H1 (cell line): ENCODE results near the gene HMCN1. TPM values are rescaled to one million over a fixed set of nuclear protein-coding genes. Genes with fewer than 3 reads are reported as not detected.

Source experiments
- CTCF ChIA-PET: fragments of 300-600 bp; sonication (Branson Sonifier 250); formaldehyde crosslinking; loops from one replicate; lab custom pipeline; 2021; ENCODE audit not compliant: partially characterized antibody; lab: Charles Lee
- POLR2A ChIA-PET: fragments of 300-600 bp; sonication (Branson Sonifier 250); formaldehyde crosslinking; loops from one replicate; lab custom pipeline; 2021; ENCODE audit warnings: inconsistent platforms; ENCODE audit not compliant: partially characterized antibody; lab: Charles Lee
- DNase-seq, 2 experiments: peaks; one replicate each; pipeline versions ENCODE4 v3.0.0 to v3.0.0-alpha.2; 2010 to 2022; ENCODE audit warnings: low spot score in 2 of 2, low read depth in 1 of 2, mixed read lengths in 1 of 2
- FAIRE-seq: peaks from 2 replicates; lab custom pipeline; 2011; peaks lifted over from hg19 to GRCh38; lab: Jason Lieb, UNC
- H2AFZ ChIP-seq: 2 replicates; pipeline ENCODE4 v1.8.1; 2012; ENCODE audit warnings: low read length, inconsistent platforms
- H2AK5ac ChIP-seq: 2 replicates; pipeline ENCODE4 v1.6.1; 2013; ENCODE audit warnings: low read depth, low read length
- H2BK120ac ChIP-seq: replicated peaks from 2 replicates; pipeline ENCODE3; 2013; ENCODE audit warnings: low read depth, low read length, inconsistent platforms
- H2BK12ac ChIP-seq: 2 replicates; pipeline ENCODE4 v1.6.1; 2013; ENCODE audit warnings: low read depth, low read length
- H2BK15ac ChIP-seq: 2 replicates; pipeline ENCODE4 v1.6.1; 2013; ENCODE audit warnings: low read length
- H2BK20ac ChIP-seq: 2 replicates; pipeline ENCODE4 v1.6.1; 2013; ENCODE audit warnings: low read length
- H2BK5ac ChIP-seq: 2 replicates; pipeline ENCODE4 v1.6.1; 2013; ENCODE audit warnings: low read depth, low read length
- H3K14ac ChIP-seq: 2 replicates; pipeline ENCODE4 v1.6.1; 2013; ENCODE audit warnings: inconsistent platforms; ENCODE audit not compliant: insufficient read length
- H3K18ac ChIP-seq: 2 replicates; pipeline ENCODE4 v1.6.1; 2013; ENCODE audit warnings: low read length; ENCODE audit errors: extremely low read depth
- H3K23ac ChIP-seq: 2 replicates; pipeline ENCODE4 v1.6.1; 2013; ENCODE audit warnings: inconsistent platforms; ENCODE audit not compliant: insufficient read length
- H3K23me2 ChIP-seq: 2 replicates; pipeline ENCODE4 v1.6.1; 2013; ENCODE audit warnings: low read depth, low read length
- H3K27ac ChIP-seq: 2 replicates; pipeline ENCODE4 v1.6.1; 2011; ENCODE audit warnings: low read depth, low read length, inconsistent platforms
- H3K27me3 ChIP-seq, 4 experiments: replicated peaks in 1 of 4; 1 replicate in 1 of 4; 2 replicates in 3 of 4; pipeline versions ENCODE4 v1.6.1 to v1.8.1; 2011 to 2013; ENCODE audit warnings: low read length in 3 of 4, mild to moderate bottlenecking in 3 of 4, inconsistent platforms in 2 of 4, mixed read lengths in 2 of 4, moderate library complexity in 1 of 4; ENCODE audit not compliant: control insufficient read depth in 3 of 4, insufficient read depth in 3 of 4; ENCODE audit errors: extremely low read depth in 1 of 4
- H3K36me3 ChIP-seq, 4 experiments: 2 replicates each; pipeline versions ENCODE4 v1.6.1 to v1.8.1; 2011 to 2013; ENCODE audit warnings: mild to moderate bottlenecking in 4 of 4, low read length in 3 of 4, moderate library complexity in 2 of 4, control low read depth in 1 of 4, inconsistent platforms in 1 of 4; ENCODE audit not compliant: insufficient read depth in 4 of 4, control insufficient read depth in 2 of 4
- H3K4ac ChIP-seq: replicated peaks from 2 replicates; pipeline ENCODE3; 2013; ENCODE audit warnings: low read length, low read depth, mixed read lengths, inconsistent platforms; ENCODE audit not compliant: insufficient read length
- H3K4me1 ChIP-seq, 4 experiments: replicated peaks in 1 of 4; 1 replicate in 1 of 4; 2 replicates in 3 of 4; pipeline versions ENCODE4 v1.6.1 to v1.8.1; 2011 to 2013; ENCODE audit warnings: low read length in 3 of 4, inconsistent platforms in 2 of 4, mixed read lengths in 1 of 4; ENCODE audit not compliant: insufficient read depth in 4 of 4, control insufficient read depth in 3 of 4
- H3K4me2 ChIP-seq, 2 experiments: 2 replicates each; pipeline versions ENCODE4 v1.6.1 to v1.8.1; 2011 to 2013; ENCODE audit warnings: low read depth in 2 of 2, low read length in 2 of 2, control low read depth in 1 of 2, inconsistent platforms in 1 of 2, mild to moderate bottlenecking in 1 of 2; ENCODE audit not compliant: insufficient read depth in 1 of 2
- H3K4me3 ChIP-seq, 4 experiments: fragments of 200-600, 300-600 bp in 1 of 4; sonication (generic), shearing (Covaris generic), sonication (Bioruptor Twin) in 1 of 4; 2 replicates each; pipeline versions ENCODE4 v1.5.1 to v1.8.1; 2011 to 2016; ENCODE audit warnings: low read length in 4 of 4, low read depth in 3 of 4, control low read depth in 2 of 4, inconsistent platforms in 2 of 4, mild to moderate bottlenecking in 2 of 4, mixed read lengths in 1 of 4, moderate library complexity in 1 of 4; ENCODE audit not compliant: insufficient read depth in 2 of 4; ENCODE audit errors: extremely low read depth in 1 of 4
- H3K56ac ChIP-seq: replicated peaks from 2 replicates; pipeline ENCODE3; 2013; ENCODE audit warnings: low read depth, mild to moderate bottlenecking, mixed read lengths, low read length, inconsistent platforms; ENCODE audit not compliant: insufficient read length
- H3K79me1 ChIP-seq: 2 replicates; pipeline ENCODE4 v1.6.1; 2013; ENCODE audit warnings: low read depth, low read length, control low read depth
- H3K79me2 ChIP-seq, 2 experiments: 2 replicates each; pipeline versions ENCODE4 v1.6.1 to v1.8.1; 2012 to 2013; ENCODE audit warnings: low read length in 2 of 2, mild to moderate bottlenecking in 2 of 2, inconsistent platforms in 1 of 2; ENCODE audit not compliant: insufficient read depth in 2 of 2, control insufficient read depth in 1 of 2
- H3K9ac ChIP-seq, 4 experiments: replicated peaks in 1 of 4; 1 replicate in 1 of 4; 2 replicates in 3 of 4; pipeline versions ENCODE4 v1.6.1 to v1.8.1; 2011 to 2013; ENCODE audit warnings: low read depth in 3 of 4, low read length in 3 of 4, control low read depth in 2 of 4, mild to moderate bottlenecking in 2 of 4, moderate library complexity in 2 of 4, inconsistent platforms in 1 of 4; ENCODE audit errors: extremely low read depth in 1 of 4
- H3K9me3 ChIP-seq, 2 experiments: 2 replicates each; pipeline versions ENCODE4 v1.6.1 to v1.8.1; 2012 to 2013; ENCODE audit warnings: mild to moderate bottlenecking in 2 of 2, moderate library complexity in 2 of 2, control low read depth in 1 of 2, inconsistent platforms in 1 of 2, low read depth in 1 of 2, low read length in 1 of 2, mixed read lengths in 1 of 2; ENCODE audit not compliant: insufficient read depth in 2 of 2
- H4K20me1 ChIP-seq, 2 experiments: replicated peaks in 1 of 2; 2 replicates each; pipeline versions ENCODE3 to v1.8.1; 2011 to 2013; ENCODE audit warnings: inconsistent platforms in 2 of 2, low read length in 2 of 2, mild to moderate bottlenecking in 1 of 2; ENCODE audit not compliant: insufficient read depth in 2 of 2, control insufficient read depth in 1 of 2
- H4K5ac ChIP-seq: 2 replicates; pipeline ENCODE4 v1.6.1; 2013; ENCODE audit warnings: low read length, low read depth, mixed read lengths, inconsistent platforms; ENCODE audit not compliant: insufficient read length
- H4K8ac ChIP-seq: 2 replicates; pipeline ENCODE4 v1.8.0; 2013; ENCODE audit warnings: mild to moderate bottlenecking, moderate library complexity, low read length, inconsistent platforms; ENCODE audit not compliant: insufficient read depth; ENCODE audit errors: extremely low read depth
- H4K91ac ChIP-seq: replicated peaks from 2 replicates; pipeline ENCODE3; 2013; ENCODE audit warnings: low read length, mixed read lengths, inconsistent platforms; ENCODE audit not compliant: insufficient read length
- CHD2 ChIP-seq: IDR thresholded peaks from 2 replicates; pipeline ENCODE4 v1.6.1; 2012; ENCODE audit warnings: low read length, improper control_type of control experiment
- CTBP2 ChIP-seq: IDR thresholded peaks from 2 replicates; pipeline ENCODE4 v1.7.0; 2011; ENCODE audit warnings: borderline replicate concordance, mild to moderate bottlenecking, moderate library complexity, mixed read lengths, low read length; ENCODE audit not compliant: insufficient read depth, insufficient read length
- EGR1 ChIP-seq: IDR thresholded peaks from 2 replicates; pipeline ENCODE4 v1.6.1; 2011; ENCODE audit warnings: low read depth, low read length, borderline replicate concordance
- GABPA ChIP-seq: IDR thresholded peaks from 2 replicates; pipeline ENCODE4 v1.6.1; 2011; ENCODE audit warnings: mild to moderate bottlenecking, low read length, moderate library complexity, borderline replicate concordance; ENCODE audit not compliant: insufficient read depth
- HDAC2 ChIP-seq, 2 experiments: fragments of 300-600 bp in 1 of 2; sonication (generic) in 1 of 2; IDR thresholded peaks; 2 replicates each; pipeline ENCODE4 v1.6.1; 2011 to 2012; ENCODE audit warnings: low read depth in 2 of 2, low read length in 2 of 2, mild to moderate bottlenecking in 2 of 2, moderate library complexity in 2 of 2, borderline replicate concordance in 1 of 2, inconsistent platforms in 1 of 2
- HDAC6 ChIP-seq: IDR thresholded peaks from one replicate; pipeline ENCODE4 v1.7.1; 2012; ENCODE audit warnings: low read depth, mild to moderate bottlenecking, inconsistent platforms, low read length, moderate library complexity
- KDM4A ChIP-seq: IDR thresholded peaks from one replicate; pipeline ENCODE4 v1.7.1; 2012; ENCODE audit warnings: low read depth, mild to moderate bottlenecking, moderate library complexity, low read length, inconsistent platforms; ENCODE audit not compliant: severe bottlenecking
- NANOG ChIP-seq: IDR thresholded peaks from 2 replicates; pipeline ENCODE4 v1.6.1; 2011; ENCODE audit warnings: low read length, low read depth, mild to moderate bottlenecking, inconsistent platforms; ENCODE audit not compliant: insufficient read depth, poor library complexity, severe bottlenecking
- SAP30 ChIP-seq: fragments of 300-600 bp; sonication (generic); IDR thresholded peaks from 2 replicates; pipeline ENCODE4 v1.7.1; 2012; ENCODE audit warnings: low read length, moderate library complexity, mild to moderate bottlenecking, inconsistent platforms; ENCODE audit not compliant: insufficient read depth, insufficient replicate concordance
- SP2 ChIP-seq: IDR thresholded peaks from 2 replicates; pipeline ENCODE4 v1.6.1; 2012; ENCODE audit warnings: mild to moderate bottlenecking, low read length, inconsistent platforms
- SP4 ChIP-seq: IDR thresholded peaks from 2 replicates; pipeline ENCODE4 v1.6.1; 2012; ENCODE audit warnings: low read length, inconsistent platforms
- SUZ12 ChIP-seq: fragments of 200-600 bp; sonication (generic); IDR thresholded peaks from 2 replicates; pipeline ENCODE4 v1.6.1; 2012; ENCODE audit warnings: mild to moderate bottlenecking, inconsistent platforms, low read length, moderate library complexity, mixed read lengths
- TAF1 ChIP-seq: IDR thresholded peaks from 2 replicates; pipeline ENCODE4 v1.6.1; 2011; ENCODE audit warnings: mild to moderate bottlenecking, low read depth, low read length
- polyA plus RNA-seq, 7 experiments: library from polyadenylated mRNA; depleted of rRNA in 3 of 7; stranded (reverse) in 5 of 7; unstranded in 2 of 7; fragments of >200 nt in 5 of 7; fragments of 200-250 nt in 2 of 7; gene quantifications; 1 replicate in 5 of 7; 2 replicates in 1 of 7; 4 replicates in 1 of 7; pipeline versions ENCODE4 v1.2.1 to v1.2.3, GENCODE V29; 2011 to 2013; ENCODE audit warnings: missing spikeins in 2 of 7, mixed read lengths in 2 of 7
- total RNA-seq: library from RNA; stranded (reverse); fragmentation: NEBNext Ultra II Directional; extraction: Animal tissue kit (Norgen Biotek cat#: 25700); gene quantifications from 2 replicates; pipeline ENCODE4 v1.2.1, GENCODE V29; 2021

HMCN1 gene
- total and polyA plus RNA-seq, 2 of the 8 experiments (the other 6 are each of a cell fraction or from before 2014, with no cell fraction given) = 13.8 to 14.6 TPM

DNA sequence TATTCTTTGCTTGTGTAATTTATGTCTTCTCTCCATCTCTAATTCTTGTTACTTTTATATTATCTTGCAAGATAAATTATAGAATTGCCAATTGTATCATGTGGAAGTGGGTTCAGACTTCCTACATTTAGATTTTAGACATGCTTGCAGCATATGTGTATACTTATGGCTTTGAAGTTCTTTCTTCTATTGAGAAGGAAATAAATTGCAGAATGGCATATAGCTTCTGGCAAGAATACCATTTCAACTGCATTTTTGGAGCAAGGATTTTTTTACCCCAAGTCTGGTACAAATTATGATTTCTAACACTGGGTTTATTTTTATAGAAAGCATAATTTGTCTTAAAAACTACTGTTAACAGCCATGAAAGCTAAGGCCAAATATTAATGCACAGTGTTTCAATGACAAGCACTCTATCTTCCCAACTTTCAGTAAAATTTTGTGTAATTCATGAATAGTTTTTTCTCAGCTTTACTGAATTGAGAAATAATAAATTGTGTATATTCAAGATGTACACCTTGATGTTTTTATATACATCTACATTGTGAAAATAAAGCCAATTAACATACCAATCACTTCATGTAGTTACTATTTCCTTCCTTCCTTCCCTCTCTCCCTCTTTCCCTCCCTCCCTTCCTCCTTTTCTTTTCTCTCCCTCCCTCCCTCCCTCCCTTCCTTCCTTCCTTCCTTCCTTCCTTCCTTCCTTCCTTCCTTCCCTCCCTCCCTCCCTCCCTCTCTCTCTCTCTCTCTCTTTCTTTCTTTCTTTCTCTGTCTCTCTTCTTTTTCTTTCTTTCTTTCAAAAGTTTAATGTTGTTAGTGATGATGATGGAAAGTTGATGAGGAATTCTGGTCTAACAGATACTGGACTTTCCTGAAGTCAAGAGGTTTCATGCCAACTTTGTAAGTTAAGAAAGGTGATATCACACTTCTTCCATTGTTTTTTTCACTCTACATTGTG lies 47.1 kb upstream of the HMCN1 start:
- Histone ChIP-seq H3K23ac (no peak overlapping the region), H4K8ac (no peak overlapping the region), H2AFZ (no peak overlapping the region), H2BK20ac (no peak overlapping the region), H2BK5ac (no peak overlapping the region), H3K79me1 (no peaks in the 10 kb centered on the region), H3K27ac (no peak overlapping the region), H3K14ac (no peak overlapping the region), H3K56ac (no peak overlapping the region), H3K23me2 (no peaks in the 10 kb centered on the region), H2BK15ac (no peak overlapping the region), H3K4me2 (no peak overlapping the region), H2BK120ac (no peak overlapping the region), H2AK5ac (no peak overlapping the region), H3K4me1 (no peaks in the 10 kb centered on the region), H3K9me3 (no peaks in the 10 kb centered on the region), H3K4me3 (no peak overlapping the region), H3K27me3 (no peaks in the 10 kb centered on the region), H3K18ac (no peak overlapping the region), H4K91ac (no peak overlapping the region), H2BK12ac (no peak overlapping the region), H3K9ac (no peak overlapping the region), H4K20me1 (no peaks in the 10 kb centered on the region), H3K36me3 (no peaks in the 10 kb centered on the region), H3K79me2 (no peaks in the 10 kb centered on the region), H4K5ac (no peak overlapping the region), H3K4ac (no peak overlapping the region)
- POLR2A ChIA-PET = no interaction called here
- FAIRE-seq = no peak
- CTCF ChIA-PET = interaction anchor here (0.6 to 1.2 kb wide), 2 partner anchors 25 to 244 kb away, joined by 3 read pairs; no protein-coding TSS in a partner anchor
- DNase-seq = no peak
- no peak for TF ChIP-seq TAF1
- no peak for TF ChIP-seq CHD2
- TF ChIP-seq HDAC2 (IDR thresholded peaks at IDR 0.05; ENCODE audit: borderline replicate concordance in 1 of 2, low read depth in 2 of 2, low read length in 2 of 2) = no peak
- no peak for TF ChIP-seq SAP30
- no peak for TF ChIP-seq SP4
- TF ChIP-seq NANOG = no peak
- no peak for TF ChIP-seq SUZ12
- TF ChIP-seq EGR1 = no peak
- no peak for TF ChIP-seq KDM4A
- TF ChIP-seq GABPA = no peak
- no peak for TF ChIP-seq HDAC6
- no peak for TF ChIP-seq SP2
- no peak for TF ChIP-seq CTBP2
